ENCODE data around the gene PSMB5. TPM values are rescaled to one million over a fixed set of nuclear protein-coding genes. Genes with fewer than 3 reads are reported as not detected.

The PSMB5 gene
- polyA plus RNA-seq, 5 donors = 155 to 205 (median 174) TPM

GRCh38 chr14:22995889-22996625, 38.6 kb downstream of the PSMB5 start:
- no peak for DNase-seq

GRCh38 chr14:22994762-22995275, 39.9 kb downstream of the PSMB5 start:
- DNase-seq = peak in 1 of 2 donors; percentile 40

- DNase-seq = no peak
These were observed 41.2 kb downstream of the PSMB5 start for GRCh38 chr14:22993517-22993916.

GRCh38 chr14:22991852-22992251, 42.8 kb downstream of the PSMB5 start:
- DNase-seq = no peak

- no peak for DNase-seq
These were observed 47.4 kb downstream of the PSMB5 start for GRCh38 chr14:22987291-22987690.

GRCh38 chr14:22986508-22987054, 48.1 kb downstream of the PSMB5 start:
- DNase-seq = peak; percentile 67 to 85

- DNase-seq = no peak
These were observed 48.7 kb downstream of the PSMB5 start for GRCh38 chr14:22985894-22986507.

GRCh38 chr14:22984959-22985658, 49.6 kb downstream of the PSMB5 start:
- no peak for DNase-seq

- DNase-seq = peak; percentile 92 to 95
These were observed 52.0 kb downstream of the PSMB5 start, which contains the start of gene AJUBA for GRCh38 chr14:22982477-22983245. AJUBA (minus strand) TSS chr14:22982551; CDS start chr14:22982266, 285 bp downstream.

- no peak for DNase-seq
These were observed 52.7 kb downstream of the PSMB5 start for GRCh38 chr14:22981876-22982476.

GRCh38 chr14:22981090-22981875, 53.4 kb downstream of the PSMB5 start:
- DNase-seq = no peak

GRCh38 chr14:22980672-22981089, 54.0 kb downstream of the PSMB5 start:
- no peak for DNase-seq

GRCh38 chr14:22979748-22980392, 54.8 kb downstream of the PSMB5 start:
- no peak for DNase-seq

GRCh38 chr14:22978981-22979671, 55.6 kb downstream of the PSMB5 start:
- no peak for DNase-seq

GRCh38 chr14:22978487-22978837, 56.2 kb downstream of the PSMB5 start:
- no peak for DNase-seq

GRCh38 chr14:22977684-22978486, 56.8 kb downstream of the PSMB5 start:
- peak in 1 of 2 donors; percentile 42 for DNase-seq

- DNase-seq = no peak
These were observed 57.3 kb downstream of the PSMB5 start for GRCh38 chr14:22977434-22977683.
